WTC11 (cell line): ENCODE data around the gene NDUFS4. TPM values are rescaled to one million over a fixed set of nuclear protein-coding genes. Genes with fewer than 3 reads are reported as not detected.

ENCODE experiments used
- CREB1 ChIP-seq: sonication (generic); formaldehyde crosslinking; IDR thresholded peaks from 2 replicates; pipeline ENCODE4 v1.8.0; 2023; ENCODE audit warnings: mild to moderate bottlenecking, missing genetic modification reagents
- EMX1 ChIP-seq: fragments of 250-450 bp; sonication (Bioruptor Pico); IDR thresholded peaks from 2 replicates; pipeline ENCODE4 v1.8.0; 2021; ENCODE audit warnings: mild to moderate bottlenecking
- ESRRA ChIP-seq: sonication (generic); formaldehyde crosslinking; IDR thresholded peaks from 2 replicates; pipeline ENCODE4 v1.8.1; 2022; ENCODE audit warnings: mild to moderate bottlenecking, missing genetic modification reagents, borderline replicate concordance
- FOXJ3 ChIP-seq: sonication (generic); formaldehyde crosslinking; IDR thresholded peaks from 2 replicates; pipeline ENCODE4 v1.9.0; 2021; ENCODE audit warnings: missing genetic modification reagents, mild to moderate bottlenecking, borderline replicate concordance
- FOXP1 ChIP-seq: sonication (generic); formaldehyde crosslinking; IDR thresholded peaks from 2 replicates; pipeline ENCODE4 v1.8.0; 2022; ENCODE audit warnings: missing genetic modification reagents, mild to moderate bottlenecking, moderate library complexity, borderline replicate concordance
- GABPB1 ChIP-seq: sonication (generic); formaldehyde crosslinking; IDR thresholded peaks from 2 replicates; pipeline ENCODE4 v1.8.1; 2023; ENCODE audit warnings: mild to moderate bottlenecking, missing genetic modification reagents
- GRHL2 ChIP-seq: fragments of 250-450 bp; sonication (Bioruptor Pico); IDR thresholded peaks from 2 replicates; pipeline ENCODE4 v1.8.0; 2022; ENCODE audit warnings: mild to moderate bottlenecking, moderate library complexity; ENCODE audit not compliant: insufficient replicate concordance, severe bottlenecking
- GTF2I ChIP-seq: fragments of 250-450 bp; sonication (Bioruptor Pico); conservative IDR thresholded peaks from 2 replicates; pipeline ENCODE4 v1.4.0; 2021; ENCODE audit warnings: mild to moderate bottlenecking
- HMGA2 ChIP-seq: fragments of 250-450 bp; sonication (Bioruptor Pico); IDR thresholded peaks from 2 replicates; pipeline ENCODE4 v1.4.0; 2021; ENCODE audit warnings: mild to moderate bottlenecking, moderate library complexity
- IRF2 ChIP-seq: sonication (generic); formaldehyde crosslinking; IDR thresholded peaks from 2 replicates; pipeline ENCODE4 v1.8.0; 2022; ENCODE audit warnings: low read depth, missing genetic modification reagents, borderline replicate concordance
- JUN ChIP-seq: sonication (generic); formaldehyde crosslinking; IDR thresholded peaks from 2 replicates; pipeline ENCODE4 v1.8.0; 2023; ENCODE audit warnings: mild to moderate bottlenecking, missing genetic modification reagents
- KAT7 ChIP-seq: sonication (generic); formaldehyde crosslinking; IDR thresholded peaks from 2 replicates; pipeline ENCODE4 v1.8.1; 2023; ENCODE audit warnings: missing genetic modification reagents, mild to moderate bottlenecking, borderline replicate concordance
- NFE2L1 ChIP-seq: sonication (generic); formaldehyde crosslinking; IDR thresholded peaks from 2 replicates; pipeline ENCODE4 v1.8.1; 2023; ENCODE audit warnings: missing genetic modification reagents
- NR2C2 ChIP-seq: sonication (generic); formaldehyde crosslinking; IDR thresholded peaks from 2 replicates; pipeline ENCODE4 v1.8.0; 2022; ENCODE audit warnings: mild to moderate bottlenecking, missing genetic modification reagents
- RELA ChIP-seq: sonication (generic); formaldehyde crosslinking; IDR thresholded peaks from 2 replicates; pipeline ENCODE4 v1.8.1; 2022; ENCODE audit warnings: missing genetic modification reagents, mild to moderate bottlenecking, borderline replicate concordance
- SMAD3 ChIP-seq: sonication (generic); formaldehyde crosslinking; IDR thresholded peaks from 2 replicates; pipeline ENCODE4 v1.8.0; 2022; ENCODE audit warnings: missing genetic modification reagents, mild to moderate bottlenecking, borderline replicate concordance
- SP1 ChIP-seq: sonication (generic); formaldehyde crosslinking; conservative IDR thresholded peaks from 2 replicates; pipeline ENCODE4 v1.8.1; 2022; ENCODE audit warnings: missing genetic modification reagents
- TCF7 ChIP-seq: sonication (generic); formaldehyde crosslinking; IDR thresholded peaks from 2 replicates; pipeline ENCODE4 v1.8.0; 2022; ENCODE audit warnings: mild to moderate bottlenecking, low read depth, missing genetic modification reagents, moderate library complexity
- TEAD1 ChIP-seq: sonication (generic); formaldehyde crosslinking; IDR thresholded peaks from 2 replicates; pipeline ENCODE4 v1.8.0; 2022; ENCODE audit warnings: mild to moderate bottlenecking, missing genetic modification reagents
- TP53 ChIP-seq: sonication (generic); formaldehyde crosslinking; IDR thresholded peaks from 2 replicates; pipeline ENCODE4 v1.8.1; 2023; ENCODE audit warnings: mild to moderate bottlenecking, missing genetic modification reagents
- ZBTB21 ChIP-seq: sonication (generic); formaldehyde crosslinking; IDR thresholded peaks from 2 replicates; pipeline ENCODE4 v1.8.1; 2023; ENCODE audit warnings: mild to moderate bottlenecking, missing genetic modification reagents, borderline replicate concordance
- ZNF263 ChIP-seq: sonication (generic); formaldehyde crosslinking; IDR thresholded peaks from 2 replicates; pipeline ENCODE4 v1.8.1; 2022; ENCODE audit warnings: low read depth, mild to moderate bottlenecking, moderate library complexity, missing genetic modification reagents
- ZNF416 ChIP-seq: fragments of 250-450 bp; sonication (Bioruptor Pico); IDR thresholded peaks from 2 replicates; pipeline ENCODE4 v1.9.0; 2021; ENCODE audit warnings: mild to moderate bottlenecking, inconsistent platforms
- ZNF671 ChIP-seq: fragments of 250-450 bp; sonication (Bioruptor Pico); IDR thresholded peaks from 2 replicates; pipeline ENCODE4 v1.8.0; 2021; ENCODE audit warnings: mild to moderate bottlenecking
- total RNA-seq: library from RNA; stranded (reverse); gene quantifications from 3 replicates; pipeline ENCODE4 v1.2.3, GENCODE V29; 2021
- TF ChIP-seq, protein P1 (sequence below): sonication (generic); formaldehyde crosslinking; IDR thresholded peaks from 2 replicates; pipeline ENCODE4 v1.8.0; 2023; ENCODE audit warnings: missing genetic modification reagents
- TF ChIP-seq, protein P2 (sequence below): sonication (generic); formaldehyde crosslinking; IDR thresholded peaks from 2 replicates; pipeline ENCODE4 v1.8.1; 2023; ENCODE audit warnings: mild to moderate bottlenecking, missing genetic modification reagents
- TF ChIP-seq, protein P3 (sequence below): sonication (generic); formaldehyde crosslinking; IDR thresholded peaks from 2 replicates; pipeline ENCODE4 v1.8.0; 2022; ENCODE audit warnings: mild to moderate bottlenecking, missing genetic modification reagents
- TF ChIP-seq, protein P4 (sequence below): sonication (generic); formaldehyde crosslinking; IDR thresholded peaks from 2 replicates; pipeline ENCODE4 v1.8.1; 2023; ENCODE audit warnings: mild to moderate bottlenecking, missing genetic modification reagents, borderline replicate concordance
- TF ChIP-seq, protein P5 (sequence below): sonication (generic); formaldehyde crosslinking; IDR thresholded peaks from 2 replicates; pipeline ENCODE4 v1.8.1; 2023; ENCODE audit warnings: mild to moderate bottlenecking, missing genetic modification reagents
- TF ChIP-seq, protein P6 (sequence below): fragments of 250-450 bp; sonication (Bioruptor Pico); IDR thresholded peaks from 2 replicates; pipeline ENCODE4 v1.9.0; 2021; ENCODE audit warnings: moderate library complexity, mild to moderate bottlenecking, inconsistent platforms, borderline replicate concordance
- TF ChIP-seq, protein P7 (sequence below): fragments of 250-450 bp; sonication (Bioruptor Pico); IDR thresholded peaks from 2 replicates; pipeline ENCODE4 v2.1.2; 2022; ENCODE audit warnings: mild to moderate bottlenecking, moderate library complexity

Gene NDUFS4
- total RNA-seq, 1 experiment from 2014 or later, result 68.5 TPM

DNA sequence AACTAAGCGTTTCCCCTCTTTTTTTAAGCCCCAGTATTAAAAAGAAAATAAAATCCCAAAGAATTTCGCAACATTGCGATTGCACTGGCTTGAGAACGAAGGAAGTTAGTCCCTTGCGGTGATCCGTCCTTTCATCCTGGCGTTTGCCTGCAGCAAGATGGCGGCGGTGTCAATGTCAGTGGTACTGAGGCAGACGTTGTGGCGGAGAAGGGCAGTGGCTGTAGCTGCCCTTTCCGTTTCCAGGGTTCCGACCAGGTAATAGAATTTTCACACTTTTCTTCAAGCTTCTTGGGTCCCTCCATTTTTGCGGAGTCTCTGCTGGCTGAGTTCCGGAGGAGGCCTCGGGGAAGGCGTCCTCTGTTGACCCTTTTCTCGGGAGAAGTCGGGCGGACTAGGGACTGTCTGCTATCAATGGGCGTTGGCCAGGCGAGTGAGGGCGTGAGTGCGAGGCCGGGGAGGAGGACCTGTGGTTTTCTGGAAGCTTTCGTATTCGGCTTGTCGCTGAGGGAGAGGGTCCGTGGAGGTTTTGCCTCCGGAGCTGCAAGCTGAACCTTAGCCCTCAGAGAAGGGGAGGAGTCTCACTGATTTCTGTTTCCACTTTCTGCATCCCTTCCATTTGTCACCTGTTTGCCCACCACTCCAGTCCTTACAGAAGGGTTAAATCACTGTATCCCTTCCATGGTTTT lies at the start of gene NDUFS4 (continued):
- TF ChIP-seq, protein P1, sequence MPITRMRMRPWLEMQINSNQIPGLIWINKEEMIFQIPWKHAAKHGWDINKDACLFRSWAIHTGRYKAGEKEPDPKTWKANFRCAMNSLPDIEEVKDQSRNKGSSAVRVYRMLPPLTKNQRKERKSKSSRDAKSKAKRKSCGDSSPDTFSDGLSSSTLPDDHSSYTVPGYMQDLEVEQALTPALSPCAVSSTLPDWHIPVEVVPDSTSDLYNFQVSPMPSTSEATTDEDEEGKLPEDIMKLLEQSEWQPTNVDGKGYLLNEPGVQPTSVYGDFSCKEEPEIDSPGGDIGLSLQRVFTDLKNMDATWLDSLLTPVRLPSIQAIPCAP (CRISPR knock-in tag), result no peak
- TF ChIP-seq SMAD3 (CRISPR knock-in tag) (no peak), FOXJ3 (CRISPR knock-in tag) (no peak), NFE2L1 (CRISPR knock-in tag) (no peak), TP53 (CRISPR knock-in tag) (no peak), NR2C2 (CRISPR knock-in tag) (no peak), ESRRA (no peak), RELA (CRISPR knock-in tag) (no peak), ZNF416 (no peak), TCF7 (CRISPR knock-in tag) (no peak), FOXP1 (CRISPR knock-in tag) (peak; percentile 63; the same call in 1 of the 2 replicates), GTF2I (CRISPR knock-in tag) (no peak), SP1 (peak; percentile 47; the same call in 1 of the 2 replicates), EMX1 (CRISPR knock-in tag) (no peak), HMGA2 (CRISPR knock-in tag) (no peak), IRF2 (CRISPR knock-in tag) (no peak), ZBTB21 (CRISPR knock-in tag) (no peak), ZNF671 (CRISPR knock-in tag) (no peak), JUN (CRISPR knock-in tag) (no peak; the same call in 1 of the 2 replicates), GRHL2 (no peak), KAT7 (no peak), CREB1 (CRISPR knock-in tag) (no peak), ZNF263 (CRISPR knock-in tag) (no peak), TEAD1 (peak; percentile 76), GABPB1 (peak; percentile 69)
- TF ChIP-seq, protein P2, sequence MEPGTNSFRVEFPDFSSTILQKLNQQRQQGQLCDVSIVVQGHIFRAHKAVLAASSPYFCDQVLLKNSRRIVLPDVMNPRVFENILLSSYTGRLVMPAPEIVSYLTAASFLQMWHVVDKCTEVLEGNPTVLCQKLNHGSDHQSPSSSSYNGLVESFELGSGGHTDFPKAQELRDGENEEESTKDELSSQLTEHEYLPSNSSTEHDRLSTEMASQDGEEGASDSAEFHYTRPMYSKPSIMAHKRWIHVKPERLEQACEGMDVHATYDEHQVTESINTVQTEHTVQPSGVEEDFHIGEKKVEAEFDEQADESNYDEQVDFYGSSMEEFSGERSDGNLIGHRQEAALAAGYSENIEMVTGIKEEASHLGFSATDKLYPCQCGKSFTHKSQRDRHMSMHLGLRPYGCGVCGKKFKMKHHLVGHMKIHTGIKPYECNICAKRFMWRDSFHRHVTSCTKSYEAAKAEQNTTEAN (CRISPR knock-in tag), result peak; percentile 47; the same call in 1 of the 2 replicates
- TF ChIP-seq, protein P3, sequence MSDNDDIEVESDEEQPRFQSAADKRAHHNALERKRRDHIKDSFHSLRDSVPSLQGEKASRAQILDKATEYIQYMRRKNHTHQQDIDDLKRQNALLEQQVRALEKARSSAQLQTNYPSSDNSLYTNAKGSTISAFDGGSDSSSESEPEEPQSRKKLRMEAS, result 0 out of 2 replicates have a peak, but pooled peaks have one; percentile 37
- TF ChIP-seq, protein P4, sequence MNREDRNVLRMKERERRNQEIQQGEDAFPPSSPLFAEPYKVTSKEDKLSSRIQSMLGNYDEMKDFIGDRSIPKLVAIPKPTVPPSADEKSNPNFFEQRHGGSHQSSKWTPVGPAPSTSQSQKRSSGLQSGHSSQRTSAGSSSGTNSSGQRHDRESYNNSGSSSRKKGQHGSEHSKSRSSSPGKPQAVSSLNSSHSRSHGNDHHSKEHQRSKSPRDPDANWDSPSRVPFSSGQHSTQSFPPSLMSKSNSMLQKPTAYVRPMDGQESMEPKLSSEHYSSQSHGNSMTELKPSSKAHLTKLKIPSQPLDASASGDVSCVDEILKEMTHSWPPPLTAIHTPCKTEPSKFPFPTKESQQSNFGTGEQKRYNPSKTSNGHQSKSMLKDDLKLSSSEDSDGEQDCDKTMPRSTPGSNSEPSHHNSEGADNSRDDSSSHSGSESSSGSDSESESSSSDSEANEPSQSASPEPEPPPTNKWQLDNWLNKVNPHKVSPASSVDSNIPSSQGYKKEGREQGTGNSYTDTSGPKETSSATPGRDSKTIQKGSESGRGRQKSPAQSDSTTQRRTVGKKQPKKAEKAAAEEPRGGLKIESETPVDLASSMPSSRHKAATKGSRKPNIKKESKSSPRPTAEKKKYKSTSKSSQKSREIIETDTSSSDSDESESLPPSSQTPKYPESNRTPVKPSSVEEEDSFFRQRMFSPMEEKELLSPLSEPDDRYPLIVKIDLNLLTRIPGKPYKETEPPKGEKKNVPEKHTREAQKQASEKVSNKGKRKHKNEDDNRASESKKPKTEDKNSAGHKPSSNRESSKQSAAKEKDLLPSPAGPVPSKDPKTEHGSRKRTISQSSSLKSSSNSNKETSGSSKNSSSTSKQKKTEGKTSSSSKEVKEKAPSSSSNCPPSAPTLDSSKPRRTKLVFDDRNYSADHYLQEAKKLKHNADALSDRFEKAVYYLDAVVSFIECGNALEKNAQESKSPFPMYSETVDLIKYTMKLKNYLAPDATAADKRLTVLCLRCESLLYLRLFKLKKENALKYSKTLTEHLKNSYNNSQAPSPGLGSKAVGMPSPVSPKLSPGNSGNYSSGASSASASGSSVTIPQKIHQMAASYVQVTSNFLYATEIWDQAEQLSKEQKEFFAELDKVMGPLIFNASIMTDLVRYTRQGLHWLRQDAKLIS, result no peak
- TF ChIP-seq, protein P5, sequence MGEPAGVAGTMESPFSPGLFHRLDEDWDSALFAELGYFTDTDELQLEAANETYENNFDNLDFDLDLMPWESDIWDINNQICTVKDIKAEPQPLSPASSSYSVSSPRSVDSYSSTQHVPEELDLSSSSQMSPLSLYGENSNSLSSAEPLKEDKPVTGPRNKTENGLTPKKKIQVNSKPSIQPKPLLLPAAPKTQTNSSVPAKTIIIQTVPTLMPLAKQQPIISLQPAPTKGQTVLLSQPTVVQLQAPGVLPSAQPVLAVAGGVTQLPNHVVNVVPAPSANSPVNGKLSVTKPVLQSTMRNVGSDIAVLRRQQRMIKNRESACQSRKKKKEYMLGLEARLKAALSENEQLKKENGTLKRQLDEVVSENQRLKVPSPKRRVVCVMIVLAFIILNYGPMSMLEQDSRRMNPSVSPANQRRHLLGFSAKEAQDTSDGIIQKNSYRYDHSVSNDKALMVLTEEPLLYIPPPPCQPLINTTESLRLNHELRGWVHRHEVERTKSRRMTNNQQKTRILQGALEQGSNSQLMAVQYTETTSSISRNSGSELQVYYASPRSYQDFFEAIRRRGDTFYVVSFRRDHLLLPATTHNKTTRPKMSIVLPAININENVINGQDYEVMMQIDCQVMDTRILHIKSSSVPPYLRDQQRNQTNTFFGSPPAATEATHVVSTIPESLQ (CRISPR knock-in tag), result no peak
- TF ChIP-seq, protein P6, sequence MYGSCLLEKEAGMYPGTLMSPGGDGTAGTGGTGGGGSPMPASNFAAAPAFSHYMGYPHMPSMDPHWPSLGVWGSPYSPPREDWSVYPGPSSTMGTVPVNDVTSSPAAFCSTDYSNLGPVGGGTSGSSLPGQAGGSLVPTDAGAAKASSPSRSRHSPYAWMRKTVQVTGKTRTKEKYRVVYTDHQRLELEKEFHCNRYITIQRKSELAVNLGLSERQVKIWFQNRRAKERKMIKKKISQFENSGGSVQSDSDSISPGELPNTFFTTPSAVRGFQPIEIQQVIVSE (CRISPR knock-in tag), result no peak
- TF ChIP-seq, protein P7, sequence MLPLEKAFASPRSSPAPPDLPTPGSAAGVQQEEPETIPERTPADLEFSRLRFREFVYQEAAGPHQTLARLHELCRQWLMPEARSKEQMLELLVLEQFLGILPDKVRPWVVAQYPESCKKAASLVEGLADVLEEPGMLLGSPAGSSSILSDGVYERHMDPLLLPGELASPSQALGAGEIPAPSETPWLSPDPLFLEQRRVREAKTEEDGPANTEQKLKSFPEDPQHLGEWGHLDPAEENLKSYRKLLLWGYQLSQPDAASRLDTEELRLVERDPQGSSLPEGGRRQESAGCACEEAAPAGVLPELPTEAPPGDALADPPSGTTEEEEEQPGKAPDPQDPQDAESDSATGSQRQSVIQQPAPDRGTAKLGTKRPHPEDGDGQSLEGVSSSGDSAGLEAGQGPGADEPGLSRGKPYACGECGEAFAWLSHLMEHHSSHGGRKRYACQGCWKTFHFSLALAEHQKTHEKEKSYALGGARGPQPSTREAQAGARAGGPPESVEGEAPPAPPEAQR (CRISPR knock-in tag), result no peak
